Keratinocyte (primary cell): ENCODE data around the gene PPP1R14D. TPM values are rescaled to one million over a fixed set of nuclear protein-coding genes. Genes with fewer than 3 reads are reported as not detected.

Experiments used
- DNase-seq: peaks from one replicate; pipeline ENCODE4 v3.0.0-alpha.2; 2011; ENCODE audit warnings: low read depth, missing footprints, low spot score
- FAIRE-seq: peaks from 2 replicates; lab custom pipeline; 2011; peaks lifted over from hg19 to GRCh38; lab: Jason Lieb, UNC
- H2AFZ ChIP-seq: 2 replicates; pipeline ENCODE4 v1.6.0; 2012; ENCODE audit warnings: low read length, control low read depth, inconsistent platforms; ENCODE audit not compliant: control insufficient read depth
- H3K27ac ChIP-seq: 2 replicates; pipeline ENCODE4 v1.5.1; 2011; ENCODE audit warnings: low read length; ENCODE audit not compliant: control insufficient read depth, insufficient read depth
- H3K27me3 ChIP-seq: 3 replicates; pipeline ENCODE4 v1.6.0; 2011; ENCODE audit warnings: low read length; ENCODE audit not compliant: control insufficient read depth, insufficient read depth; ENCODE audit errors: extremely low read depth
- H3K36me3 ChIP-seq, 2 experiments: 2 replicates in 1 of 2; 3 replicates in 1 of 2; pipeline ENCODE4 v1.5.1; 2011; ENCODE audit warnings: low read length in 2 of 2, mild to moderate bottlenecking in 1 of 2; ENCODE audit not compliant: control insufficient read depth in 2 of 2, insufficient read depth in 2 of 2; ENCODE audit errors: extremely low read depth in 1 of 2
- H3K4me1 ChIP-seq: 3 replicates; pipeline ENCODE4 v1.5.1; 2011; ENCODE audit warnings: low read length; ENCODE audit not compliant: control insufficient read depth, insufficient read depth; ENCODE audit errors: extremely low read depth
- H3K4me2 ChIP-seq: 3 replicates; pipeline ENCODE4 v1.6.0; 2011; ENCODE audit warnings: low read depth, low read length; ENCODE audit not compliant: control insufficient read depth, insufficient read depth; ENCODE audit errors: extremely low read depth
- H3K4me3 ChIP-seq, 3 experiments: fragments of 200-600 bp in 1 of 3; sonication (generic) in 1 of 3; 2 replicates in 2 of 3; 3 replicates in 1 of 3; pipeline ENCODE4 v1.5.1; 2011 to 2016; ENCODE audit warnings: low read length in 3 of 3, mild to moderate bottlenecking in 3 of 3, control low read depth in 2 of 3, inconsistent platforms in 1 of 3, low read depth in 1 of 3, mixed read lengths in 1 of 3, mixed run types in 1 of 3, moderate library complexity in 1 of 3; ENCODE audit not compliant: control insufficient read depth in 2 of 3, insufficient read depth in 2 of 3; ENCODE audit errors: extremely low read depth in 1 of 3
- H3K79me2 ChIP-seq: 2 replicates; pipeline ENCODE4 v1.6.0; 2012; ENCODE audit warnings: low read length; ENCODE audit not compliant: control insufficient read depth, insufficient read depth
- H3K9ac ChIP-seq: 3 replicates; pipeline ENCODE4 v1.6.0; 2011; ENCODE audit warnings: low read length; ENCODE audit not compliant: control insufficient read depth, insufficient read depth; ENCODE audit errors: extremely low read depth
- H3K9me1 ChIP-seq: 3 replicates; pipeline ENCODE4 v1.6.0; 2011; ENCODE audit warnings: low read length; ENCODE audit not compliant: control insufficient read depth, insufficient read depth; ENCODE audit errors: extremely low read depth
- H3K9me3 ChIP-seq: 2 replicates; pipeline ENCODE4 v1.5.1; 2012; ENCODE audit warnings: low read depth, low read length; ENCODE audit not compliant: control insufficient read depth
- H4K20me1 ChIP-seq: 3 replicates; pipeline ENCODE4 v1.6.0; 2011; ENCODE audit warnings: low read length; ENCODE audit not compliant: control insufficient read depth, insufficient read depth; ENCODE audit errors: extremely low read depth
- EZH2 ChIP-seq: IDR thresholded peaks from one replicate; pipeline ENCODE4 v1.6.1; 2012; ENCODE audit warnings: inconsistent platforms, mild to moderate bottlenecking, low read length, moderate library complexity
- dilution Hi-C: fragments of 300-500 bp; cut with MboI; formaldehyde crosslinking; loops from one replicate; pipeline ENCODE4 v1.7.0; 2020; ENCODE audit warnings: low sequenced_read_pairs; ENCODE audit not compliant: extremely low pct_ligation_motif_present
- polyA plus RNA-seq, 5 experiments: library from polyadenylated mRNA; depleted of rRNA in 3 of 5; stranded (reverse) in 3 of 5; stranded (forward) in 1 of 5; unstranded in 1 of 5; fragments of >200 nt; gene quantifications; 1 replicate in 1 of 5; 2 replicates in 3 of 5; 3 replicates in 1 of 5; pipeline versions ENCODE4 v1.2.1 to v1.2.3, GENCODE V29; 2011 to 2012; ENCODE audit warnings: missing spikeins in 2 of 5, low read depth in 1 of 5, low replicate concordance in 1 of 5
- TF ChIP-seq, protein P1 (sequence below), 3 experiments: IDR thresholded peaks in 1 of 3; conservative IDR thresholded peaks in 1 of 3; optimal IDR thresholded peaks in 1 of 3; 2 replicates in 2 of 3; 3 replicates in 1 of 3; pipeline versions ENCODE3 to v1.5.1; 2011; ENCODE audit warnings: low read length in 3 of 3, mild to moderate bottlenecking in 3 of 3, moderate library complexity in 2 of 3, control low read depth in 1 of 3, inconsistent platforms in 1 of 3; ENCODE audit not compliant: insufficient read depth in 2 of 3; ENCODE audit errors: extremely low read depth in 1 of 3

PPP1R14D gene
- polyA plus RNA-seq, 1 donor (not counting 4 experiments of a cell fraction or from before 2014, with no cell fraction given): not detected

GRCh38 chr15:40775740-40776536 lies 52.6 kb downstream of the PPP1R14D start:
- Histone ChIP-seq H3K9me1 (no peaks in the 10 kb centered on the region), H3K36me3 (peaks cover 35 to 44% of the 10 kb centered on the region in 2 experiments), H3K79me2 (no peaks in the 10 kb centered on the region), H3K9ac (peak overlapping the region; percentile 55), H3K4me1 (peaks cover 11% of the 10 kb centered on the region), H3K27ac (peak overlapping the region; percentile 13), H3K4me3 (no peak overlapping the region), H3K27me3 (no peaks in the 10 kb centered on the region), H3K9me3 (no peaks in the 10 kb centered on the region), H2AFZ (no peak overlapping the region), H4K20me1 (no peaks in the 10 kb centered on the region), H3K4me2 (no peak overlapping the region)
- dilution Hi-C loops: no loop called here
- no peak for TF ChIP-seq EZH2
- TF ChIP-seq, protein P1, sequence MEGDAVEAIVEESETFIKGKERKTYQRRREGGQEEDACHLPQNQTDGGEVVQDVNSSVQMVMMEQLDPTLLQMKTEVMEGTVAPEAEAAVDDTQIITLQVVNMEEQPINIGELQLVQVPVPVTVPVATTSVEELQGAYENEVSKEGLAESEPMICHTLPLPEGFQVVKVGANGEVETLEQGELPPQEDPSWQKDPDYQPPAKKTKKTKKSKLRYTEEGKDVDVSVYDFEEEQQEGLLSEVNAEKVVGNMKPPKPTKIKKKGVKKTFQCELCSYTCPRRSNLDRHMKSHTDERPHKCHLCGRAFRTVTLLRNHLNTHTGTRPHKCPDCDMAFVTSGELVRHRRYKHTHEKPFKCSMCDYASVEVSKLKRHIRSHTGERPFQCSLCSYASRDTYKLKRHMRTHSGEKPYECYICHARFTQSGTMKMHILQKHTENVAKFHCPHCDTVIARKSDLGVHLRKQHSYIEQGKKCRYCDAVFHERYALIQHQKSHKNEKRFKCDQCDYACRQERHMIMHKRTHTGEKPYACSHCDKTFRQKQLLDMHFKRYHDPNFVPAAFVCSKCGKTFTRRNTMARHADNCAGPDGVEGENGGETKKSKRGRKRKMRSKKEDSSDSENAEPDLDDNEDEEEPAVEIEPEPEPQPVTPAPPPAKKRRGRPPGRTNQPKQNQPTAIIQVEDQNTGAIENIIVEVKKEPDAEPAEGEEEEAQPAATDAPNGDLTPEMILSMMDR (optimal IDR thresholded peaks at IDR 0.05 in 1 of 3, IDR thresholded peaks at IDR 0.05 in 1 of 3, conservative IDR thresholded peaks at IDR 0.05 in 1 of 3; ENCODE audit: extremely low read depth in 1 of 3, insufficient read depth in 2 of 3, low read length in 3 of 3): no peak
- DNase-seq: no peak
- FAIRE-seq: no peak

DNA sequence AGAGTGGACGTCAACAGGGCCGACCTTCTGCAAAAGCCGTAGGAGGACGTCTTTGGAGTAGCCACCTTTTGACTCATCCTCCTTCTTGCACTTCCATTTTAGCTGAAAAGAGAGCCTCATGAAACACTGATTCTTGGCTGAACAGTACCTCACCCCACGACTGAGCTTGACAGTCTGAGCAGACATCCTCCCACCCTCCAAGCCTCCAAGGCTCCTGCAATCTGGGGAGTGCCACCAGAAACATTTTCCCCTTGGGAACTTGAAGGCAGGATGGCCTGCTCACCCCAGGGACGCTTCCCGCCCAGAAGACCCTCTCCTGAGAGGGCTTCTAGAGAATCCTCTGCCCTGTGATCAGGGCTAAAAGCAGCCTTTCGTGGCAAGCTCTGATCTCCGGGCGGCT lies 53.5 kb downstream of the PPP1R14D start:
- peaks cover 36 to 44% of the 10 kb centered on the region in 2 experiments for H3K36me3 ChIP-seq

More for the DNA sequence above, 53.5 kb downstream of the PPP1R14D start:
- Histone ChIP-seq H3K9me3 (no peaks in the 10 kb centered on the region), H2AFZ (no peak overlapping the region), H3K9ac (no peak overlapping the region), H3K9me1 (no peaks in the 10 kb centered on the region), H3K27me3 (no peaks in the 10 kb centered on the region), H4K20me1 (no peaks in the 10 kb centered on the region), H3K4me3 (no peak overlapping the region), H3K4me2 (no peak overlapping the region), H3K79me2 (no peaks in the 10 kb centered on the region), H3K27ac (no peak overlapping the region), H3K4me1 (peaks cover 18% of the 10 kb centered on the region)
- TF ChIP-seq, protein P1 (optimal IDR thresholded peaks at IDR 0.05 in 1 of 3, IDR thresholded peaks at IDR 0.05 in 1 of 3, conservative IDR thresholded peaks at IDR 0.05 in 1 of 3; ENCODE audit: extremely low read depth in 1 of 3, insufficient read depth in 2 of 3, low read length in 3 of 3): no peak
- TF ChIP-seq EZH2: no peak
- dilution Hi-C loops: no loop called here
- FAIRE-seq (no peak), DNase-seq (no peak)
